Esophagus squamous epithelium (tissue), 5 donors: ENCODE data around the gene TRIM27. TPM values are rescaled to one million over a fixed set of nuclear protein-coding genes. Genes with fewer than 3 reads are reported as not detected.
A peak's percentile ranks its signal among the peaks of the same experiment; 100 is the strongest.

Experiments
- DNase-seq: peaks from one replicate; lab custom pipeline; 2025; lab: John Stamatoyannopoulos, UW
- H3K27ac ChIP-seq, 4 donors: fragments of 200-600 bp; sonication (generic); one replicate each; pipeline ENCODE4 v1.5.1; 2016 to 2019; ENCODE audit warnings: mild to moderate bottlenecking in 1 of 4
- H3K27me3 ChIP-seq, 4 donors: fragments of 200-600 bp; sonication (generic); 1 replicate in 3 of 4; 2 replicates in 1 of 4; pipeline versions ENCODE4 v1.5.1 to v1.6.0; 2017 to 2021; ENCODE audit warnings: antibody characterized with exemption in 1 of 4
- H3K36me3 ChIP-seq, 3 donors: fragments of 200-600 bp; sonication (generic); one replicate each; pipeline ENCODE4 v1.5.1; 2016 to 2019
- H3K4me1 ChIP-seq, 3 donors: fragments of 200-600 bp; sonication (generic); one replicate each; pipeline ENCODE4 v1.5.1; 2017 to 2019
- H3K4me3 ChIP-seq, 4 donors: fragments of 200-600 bp; sonication (generic); 1 replicate in 3 of 4; 2 replicates in 1 of 4; pipeline ENCODE4 v1.5.1; 2016 to 2019; ENCODE audit warnings: mild to moderate bottlenecking in 2 of 4, moderate library complexity in 1 of 4
- H3K9me3 ChIP-seq, 3 donors: fragments of 200-600 bp; sonication (generic); one replicate each; pipeline ENCODE4 v1.5.1; 2016 to 2019
- POLR2A ChIP-seq, 4 donors: fragments of 450-650 bp; IDR thresholded peaks; one replicate each; pipeline ENCODE4 v1.6.1; 2017; ENCODE audit warnings: antibody characterized with exemption in 4 of 4, mild to moderate bottlenecking in 4 of 4, moderate library complexity in 3 of 4
- WGBS, 2 donors: methylation state at CpG; one replicate each; pipeline ENCODE4 v1.1.5; 2018; 5-methylcytosine and 5-hydroxymethylcytosine counted together
- intact Hi-C: fragments of 100-400 bp; cut with DNase I; formaldehyde crosslinking; loops from one replicate; pipeline ENCODE4 v1.15.0; 2022
- total RNA-seq, 4 donors: library from RNA; depleted of rRNA; stranded (reverse); fragments of >200 nt; gene quantifications; one replicate each; pipeline ENCODE4 v1.1.0, GENCODE V29; 2016
- TF ChIP-seq, protein P1 (sequence below), 6 experiments: fragments of 450-650 bp in 4 of 6; fragments of 200-600 bp in 2 of 6; sonication (generic) in 2 of 6; IDR thresholded peaks; one replicate each; pipeline ENCODE4 v1.5.1; 2016 to 2019; ENCODE audit warnings: antibody characterized with exemption in 6 of 6, mild to moderate bottlenecking in 4 of 6, moderate library complexity in 4 of 6
- donor health status: DM: yes; HTN: yes; CAD: no.

TRIM27 gene
- total RNA-seq, 4 donors from 2014 or later, result 25.0 to 51.9 (median 30.9) TPM

DNA sequence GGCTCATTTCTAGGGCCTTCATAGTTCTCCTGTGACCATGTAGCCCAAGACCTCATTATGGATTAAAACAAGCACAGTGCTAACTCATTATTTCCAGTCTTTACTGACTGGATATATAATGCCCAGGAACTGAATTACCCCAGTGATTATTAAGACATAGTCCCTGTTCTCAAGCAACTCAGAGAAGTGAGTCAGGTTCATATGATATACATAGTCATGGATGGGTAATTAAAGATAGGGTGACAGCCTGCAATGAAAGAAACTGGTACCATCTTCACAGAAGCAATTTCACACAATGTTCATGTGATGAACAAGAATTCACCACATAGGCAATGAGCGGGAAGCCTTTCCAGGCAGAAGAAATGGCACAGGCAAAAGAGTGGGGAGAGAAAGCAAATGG is 3.5 kb downstream of the TRIM27 start:
- H3K36me3 ChIP-seq, result peaks cover 16 to 64% (median 31%) of the 10 kb centered on the region in 3 donors
- no peaks in the 10 kb centered on the region for H3K9me3 ChIP-seq
- TF ChIP-seq POLR2A (IDR thresholded peaks at IDR 0.05), result no peak
- TF ChIP-seq, protein P1, sequence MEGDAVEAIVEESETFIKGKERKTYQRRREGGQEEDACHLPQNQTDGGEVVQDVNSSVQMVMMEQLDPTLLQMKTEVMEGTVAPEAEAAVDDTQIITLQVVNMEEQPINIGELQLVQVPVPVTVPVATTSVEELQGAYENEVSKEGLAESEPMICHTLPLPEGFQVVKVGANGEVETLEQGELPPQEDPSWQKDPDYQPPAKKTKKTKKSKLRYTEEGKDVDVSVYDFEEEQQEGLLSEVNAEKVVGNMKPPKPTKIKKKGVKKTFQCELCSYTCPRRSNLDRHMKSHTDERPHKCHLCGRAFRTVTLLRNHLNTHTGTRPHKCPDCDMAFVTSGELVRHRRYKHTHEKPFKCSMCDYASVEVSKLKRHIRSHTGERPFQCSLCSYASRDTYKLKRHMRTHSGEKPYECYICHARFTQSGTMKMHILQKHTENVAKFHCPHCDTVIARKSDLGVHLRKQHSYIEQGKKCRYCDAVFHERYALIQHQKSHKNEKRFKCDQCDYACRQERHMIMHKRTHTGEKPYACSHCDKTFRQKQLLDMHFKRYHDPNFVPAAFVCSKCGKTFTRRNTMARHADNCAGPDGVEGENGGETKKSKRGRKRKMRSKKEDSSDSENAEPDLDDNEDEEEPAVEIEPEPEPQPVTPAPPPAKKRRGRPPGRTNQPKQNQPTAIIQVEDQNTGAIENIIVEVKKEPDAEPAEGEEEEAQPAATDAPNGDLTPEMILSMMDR (IDR thresholded peaks at IDR 0.05), result no peak
- 93 to 100% methylated on average over 1 of the region's 1 CpG for WGBS, 2 donors
- peaks cover 11 to 46% (median 14%) of the 10 kb centered on the region in 3 donors for H3K4me1 ChIP-seq
- H3K4me3 ChIP-seq, result no peak overlapping the region
- no peak for DNase-seq
- intact Hi-C loops, result no loop called here
- H3K27me3 ChIP-seq, result no peaks in the 10 kb centered on the region
- H3K27ac ChIP-seq, result no peak overlapping the region

DNA sequence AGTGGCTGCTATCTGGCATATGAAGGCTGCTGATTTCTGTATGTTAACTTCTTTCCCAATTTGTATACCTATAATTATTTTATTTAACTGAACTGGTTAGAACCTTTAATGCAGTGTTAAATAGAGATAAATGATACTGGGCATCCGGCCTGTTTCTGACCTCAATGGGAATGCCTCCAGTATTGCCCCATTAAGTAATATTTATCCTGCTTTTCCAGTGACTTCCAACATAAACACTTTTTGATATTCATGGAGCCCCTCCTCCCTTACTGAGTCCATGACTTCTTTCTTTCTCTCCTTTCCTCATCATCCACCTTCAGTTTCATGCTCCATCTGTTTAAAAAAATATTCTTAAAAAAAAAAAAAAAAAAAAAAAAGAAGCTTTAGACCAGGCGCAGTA is 8.8 kb downstream of the TRIM27 start:
- WGBS, 2 donors, result 83 to 92% methylated on average over 2 of the region's 2 CpGs
- TF ChIP-seq, protein P1 (IDR thresholded peaks at IDR 0.05), result no peak
- no peak for TF ChIP-seq POLR2A (IDR thresholded peaks at IDR 0.05)
- no peaks in the 10 kb centered on the region for H3K27me3 ChIP-seq

DNA sequence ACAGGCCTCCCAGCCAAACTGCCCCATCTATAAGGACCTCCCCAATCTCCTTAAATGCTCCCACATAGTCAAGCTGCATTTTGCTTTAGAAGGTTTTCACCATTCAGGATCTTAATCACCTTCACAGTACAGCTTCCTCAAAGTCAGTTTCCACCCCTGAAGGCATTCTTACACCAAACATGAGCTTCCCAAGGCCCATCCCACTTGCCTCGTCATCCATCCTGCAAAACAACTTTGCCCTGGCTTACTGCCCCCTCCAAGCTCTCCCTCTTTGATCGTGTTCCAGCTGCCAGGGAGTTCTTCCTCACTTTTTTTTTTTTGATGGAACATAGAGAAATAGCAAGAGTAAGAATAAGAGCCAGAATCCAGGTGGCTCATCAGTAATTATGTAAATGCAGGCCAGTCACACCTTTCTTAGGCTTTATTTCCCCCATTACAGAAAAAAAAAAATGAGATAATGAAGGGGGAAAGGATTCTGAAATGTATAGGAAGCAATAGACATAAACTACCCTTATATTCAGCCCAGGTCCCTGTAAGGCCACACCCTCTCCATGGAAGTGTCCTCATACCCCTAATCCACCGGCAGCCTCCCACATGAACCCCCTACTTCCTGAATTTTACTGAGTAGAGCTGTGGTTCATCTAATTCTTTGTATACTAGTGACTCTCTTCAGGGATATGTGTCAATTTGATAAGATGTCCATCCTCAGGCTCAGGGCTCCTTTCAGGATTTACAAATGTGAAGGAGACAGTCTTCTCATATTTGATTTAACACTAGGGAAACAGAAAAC is 12.7 kb downstream of the TRIM27 start:
- Histone ChIP-seq H3K4me3 (no peak overlapping the region), H3K27ac (peak overlapping the region; percentile 62 to 77 (median 68)), H3K27me3 (no peaks in the 10 kb centered on the region), H3K9me3 (no peaks in the 10 kb centered on the region), H3K36me3 (peaks cover 0 to 100% (median 29%) of the 10 kb centered on the region in 3 donors), H3K4me1 (peaks cover 0 to 24% (median 3%) of the 10 kb centered on the region in 3 donors)
- intact Hi-C loops, result no loop called here
- WGBS, 2 donors, result 21 to 31% methylated on average over 3 of the region's 3 CpGs
- no peak for DNase-seq
- TF ChIP-seq, protein P1 (IDR thresholded peaks at IDR 0.05), result no peak
- TF ChIP-seq POLR2A (IDR thresholded peaks at IDR 0.05), result no peak

More for the DNA sequence above, 8.8 kb downstream of the TRIM27 start:
- H3K36me3 ChIP-seq, result peaks cover 14 to 100% (median 45%) of the 10 kb centered on the region in 3 donors
- no peak overlapping the region for H3K4me3 ChIP-seq
- no peak for DNase-seq
- peaks cover 0 to 34% (median 3%) of the 10 kb centered on the region in 3 donors for H3K4me1 ChIP-seq
- no peaks in the 10 kb centered on the region for H3K9me3 ChIP-seq
- intact Hi-C loops, result no loop called here
- no peak overlapping the region for H3K27ac ChIP-seq

DNA sequence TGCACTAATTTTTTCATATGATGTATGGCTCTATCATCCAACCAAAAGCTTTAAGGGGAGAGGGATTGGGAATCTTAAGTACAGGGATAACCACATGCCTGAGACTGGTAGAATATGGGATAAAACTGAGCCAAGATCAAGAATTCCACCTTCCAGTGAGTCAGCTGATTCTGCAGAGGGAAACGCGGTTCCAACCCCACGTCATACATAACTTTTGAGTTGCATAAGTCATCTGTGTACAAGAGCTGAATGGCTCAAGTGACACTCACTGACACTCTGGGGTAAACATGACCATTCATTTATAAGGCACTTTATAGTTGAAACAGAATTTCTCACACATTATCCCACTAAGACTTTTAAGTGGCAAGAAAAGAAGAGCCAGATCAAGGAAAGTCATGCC is 16.4 kb downstream of the TRIM27 start:
- H3K27me3 ChIP-seq, result no peaks in the 10 kb centered on the region
- TF ChIP-seq, protein P1 (IDR thresholded peaks at IDR 0.05), result no peak
- no peak for TF ChIP-seq POLR2A (IDR thresholded peaks at IDR 0.05)
- H3K4me1 ChIP-seq, result peaks cover 0 to 23% (median 3%) of the 10 kb centered on the region in 3 donors
- no peaks in the 10 kb centered on the region for H3K9me3 ChIP-seq
- intact Hi-C loops, result no loop called here
- 82 to 92% methylated on average over 3 of the region's 3 CpGs for WGBS, 2 donors
- no peak overlapping the region for H3K4me3 ChIP-seq
- H3K36me3 ChIP-seq, result peaks cover 19 to 100% (median 30%) of the 10 kb centered on the region in 3 donors
- H3K27ac ChIP-seq, result no peak overlapping the region
- no peak for DNase-seq

DNA sequence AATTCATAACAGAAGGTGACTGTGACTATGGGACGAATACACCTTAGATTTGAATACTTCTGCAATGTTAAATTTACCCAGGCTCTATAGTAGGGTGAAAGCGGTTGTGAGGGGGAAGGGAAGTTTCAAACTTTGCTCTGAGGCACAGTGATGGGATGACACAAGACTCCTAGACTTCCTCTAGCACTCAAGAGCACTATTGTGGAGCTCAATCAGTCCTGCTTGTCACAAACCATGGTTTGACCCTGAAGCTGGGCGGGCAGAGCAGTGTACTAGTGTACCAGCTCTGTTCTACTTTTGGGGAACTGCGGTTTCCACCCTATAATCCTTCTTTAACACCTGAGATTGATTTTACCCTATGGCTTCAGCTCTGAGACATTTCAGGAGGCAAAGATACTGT is 17.1 kb downstream of the TRIM27 start:
- intact Hi-C loops, result no loop called here
- Histone ChIP-seq H3K9me3 (no peaks in the 10 kb centered on the region), H3K36me3 (peaks cover 19 to 100% (median 26%) of the 10 kb centered on the region in 3 donors), H3K27me3 (no peaks in the 10 kb centered on the region), H3K4me3 (no peak overlapping the region), H3K4me1 (peaks cover 0 to 16% (median 3%) of the 10 kb centered on the region in 3 donors), H3K27ac (no peak overlapping the region)
- DNase-seq, result no peak
- TF ChIP-seq, protein P1 (IDR thresholded peaks at IDR 0.05), result no peak
- TF ChIP-seq POLR2A (IDR thresholded peaks at IDR 0.05), result no peak
- WGBS, 2 donors, result 86 to 87% methylated on average over 4 of the region's 4 CpGs
